Activated CD8-positive, alpha-beta memory T cell treated with anti-CD3 and anti-CD28 coated beads for 48 hours (primary cell): ENCODE data around the gene C17orf50.

Source experiments
- DNase-seq, 3 experiments: peaks; one replicate each; pipeline ENCODE4 v3.0.0-alpha.2; 2020; ENCODE audit warnings: low read depth in 2 of 3, low spot score in 2 of 3

Gene C17orf50

GRCh38 chr17:35760587-35760986 is at the start of gene C17orf50:
TSS of gene C17orf50 (plus strand) at chr17:35760887. CDS start at chr17:35760942, 55 bp downstream.
- no peak for DNase-seq

- no peak for DNase-seq
Observed at GRCh38 chr17:35710950-35711349, 49.7 kb upstream of the C17orf50 start.

- no peak for DNase-seq
Observed at GRCh38 chr17:35713069-35713728, 47.5 kb upstream of the C17orf50 start.

GRCh38 chr17:35714988-35715387 is 45.7 kb upstream of the C17orf50 start:
- DNase-seq = no peak

GRCh38 chr17:35715416-35715815 is 45.3 kb upstream of the C17orf50 start:
- no peak for DNase-seq

- DNase-seq = no peak
Observed at GRCh38 chr17:35716173-35716572, 44.5 kb upstream of the C17orf50 start.

GRCh38 chr17:35716897-35717465 is 43.7 kb upstream of the C17orf50 start:
- DNase-seq = no peak

- no peak for DNase-seq
Observed at GRCh38 chr17:35717475-35717874, 43.2 kb upstream of the C17orf50 start.

- DNase-seq = no peak
Observed at GRCh38 chr17:35723735-35724134, 37.0 kb upstream of the C17orf50 start.

GRCh38 chr17:35725058-35725457 is 35.6 kb upstream of the C17orf50 start:
- DNase-seq = no peak

GRCh38 chr17:35725802-35726126 is 34.9 kb upstream of the C17orf50 start:
- no peak for DNase-seq

GRCh38 chr17:35726127-35726952 is 34.3 kb upstream of the C17orf50 start:
- no peak for DNase-seq

GRCh38 chr17:35726953-35727460 is 33.7 kb upstream of the C17orf50 start:
- DNase-seq = no peak

GRCh38 chr17:35727635-35728034 is 33.1 kb upstream of the C17orf50 start:
- DNase-seq = no peak

GRCh38 chr17:35728551-35728950 is 32.1 kb upstream of the C17orf50 start:
- DNase-seq = no peak

- DNase-seq = no peak
Observed at GRCh38 chr17:35729405-35729833, 31.3 kb upstream of the C17orf50 start.

GRCh38 chr17:35730400-35731005 is 30.2 kb upstream of the C17orf50 start:
- DNase-seq = no peak

GRCh38 chr17:35731239-35731916 is 29.3 kb upstream of the C17orf50 start, which contains the start of gene RASL10B:
TSS of gene RASL10B (plus strand) at chr17:35731639. CDS start at chr17:35735185, 3,546 bp downstream.
- no peak for DNase-seq

- no peak for DNase-seq
Observed at GRCh38 chr17:35731917-35732805, 28.5 kb upstream of the C17orf50 start.

GRCh38 chr17:35732806-35733136 is 27.9 kb upstream of the C17orf50 start:
- DNase-seq = no peak
